H9 (cell line): ENCODE data around the gene CDHR2. TPM values are rescaled to one million over a fixed set of nuclear protein-coding genes. Genes with fewer than 3 reads are reported as not detected.

ENCODE experiments used
- DNase-seq: peaks from one replicate; pipeline ENCODE4 v3.0.0-alpha.2; 2017
- H2AFZ ChIP-seq: one replicate; pipeline ENCODE4 v1.6.1; 2013; ENCODE audit warnings: mild to moderate bottlenecking, low read length, control low read depth, moderate library complexity
- H2AK5ac ChIP-seq: 2 replicates; pipeline ENCODE4 v1.6.1; 2013; ENCODE audit warnings: low read length, control low read depth, mixed read lengths; ENCODE audit not compliant: insufficient read length
- H2BK120ac ChIP-seq: one replicate; pipeline ENCODE4 v1.6.1; 2013; ENCODE audit warnings: low read depth, mild to moderate bottlenecking, low read length, control low read depth, inconsistent platforms; ENCODE audit not compliant: poor library complexity, severe bottlenecking
- H2BK12ac ChIP-seq: 2 replicates; pipeline ENCODE4 v1.6.1; 2013; ENCODE audit warnings: low read length, control low read depth, mixed read lengths, low read depth; ENCODE audit not compliant: insufficient read length
- H2BK15ac ChIP-seq: 2 replicates; pipeline ENCODE4 v1.6.1; 2013; ENCODE audit warnings: low read depth, low read length, control low read depth
- H2BK20ac ChIP-seq: one replicate; pipeline ENCODE4 v1.6.1; 2013; ENCODE audit warnings: low read depth, mild to moderate bottlenecking, low read length, control low read depth, inconsistent platforms; ENCODE audit not compliant: poor library complexity, severe bottlenecking
- H2BK5ac ChIP-seq: 2 replicates; pipeline ENCODE4 v1.6.1; 2013; ENCODE audit warnings: low read length, control low read depth, mixed read lengths; ENCODE audit not compliant: insufficient read length
- H3K14ac ChIP-seq: 2 replicates; pipeline ENCODE4 v1.6.1; 2013; ENCODE audit warnings: low read length, control low read depth; ENCODE audit not compliant: insufficient read depth
- H3K18ac ChIP-seq: 2 replicates; pipeline ENCODE4 v1.6.1; 2013; ENCODE audit warnings: low read depth, mild to moderate bottlenecking, mixed read lengths, low read length, control low read depth; ENCODE audit not compliant: insufficient read length
- H3K23ac ChIP-seq: 2 replicates; pipeline ENCODE4 v1.6.1; 2013; ENCODE audit warnings: low read length, control low read depth, mixed read lengths, low read depth; ENCODE audit not compliant: insufficient read length
- H3K23me2 ChIP-seq: 2 replicates; pipeline ENCODE4 v1.6.1; 2013; ENCODE audit warnings: low read depth, mild to moderate bottlenecking, mixed read lengths, low read length, control low read depth; ENCODE audit not compliant: insufficient read length, poor library complexity, severe bottlenecking
- H3K27ac ChIP-seq: 2 replicates; pipeline ENCODE4 v1.5.1; 2013; ENCODE audit warnings: low read length, control low read depth, mixed read lengths, low read depth; ENCODE audit not compliant: insufficient read length
- H3K27me3 ChIP-seq: 2 replicates; pipeline ENCODE4 v1.6.1; 2013; ENCODE audit warnings: low read length, control low read depth, inconsistent platforms; ENCODE audit not compliant: insufficient read depth
- H3K4ac ChIP-seq: 2 replicates; pipeline ENCODE4 v1.6.1; 2013; ENCODE audit warnings: low read depth, mild to moderate bottlenecking, control low read depth, inconsistent platforms, low read length, moderate library complexity
- H3K4me1 ChIP-seq: 2 replicates; pipeline ENCODE4 v1.6.1; 2013; ENCODE audit warnings: low read length, control low read depth, inconsistent platforms; ENCODE audit not compliant: insufficient read depth
- H3K4me2 ChIP-seq: 2 replicates; pipeline ENCODE4 v1.6.1; 2013; ENCODE audit warnings: low read length, control low read depth, mixed read lengths; ENCODE audit not compliant: insufficient read length, insufficient read depth
- H3K56ac ChIP-seq: 2 replicates; pipeline ENCODE4 v1.6.1; 2013; ENCODE audit warnings: low read depth, mild to moderate bottlenecking, mixed read lengths, low read length, control low read depth; ENCODE audit not compliant: insufficient read length
- H3K79me1 ChIP-seq: 2 replicates; pipeline ENCODE4 v1.6.1; 2013; ENCODE audit warnings: low read depth, mild to moderate bottlenecking, moderate library complexity, low read length, control low read depth, inconsistent platforms; ENCODE audit not compliant: insufficient read depth, poor library complexity, severe bottlenecking
- H3K79me2 ChIP-seq: 2 replicates; pipeline ENCODE4 v1.6.1; 2013; ENCODE audit warnings: low read length, control low read depth, inconsistent platforms; ENCODE audit not compliant: insufficient read depth
- H3K9ac ChIP-seq: 2 replicates; pipeline ENCODE4 v1.6.1; 2013; ENCODE audit warnings: low read length, control low read depth, mixed read lengths; ENCODE audit not compliant: insufficient read length; ENCODE audit errors: extremely low read depth
- H3K9me3 ChIP-seq: one replicate; pipeline ENCODE4 v1.6.1; 2013; ENCODE audit warnings: low read depth, low read length, inconsistent platforms; ENCODE audit not compliant: control insufficient read depth
- H3T11ph ChIP-seq: one replicate; pipeline ENCODE4 v1.6.1; 2013; ENCODE audit warnings: mild to moderate bottlenecking, low read length, control low read depth, inconsistent platforms
- H4K20me1 ChIP-seq: one replicate; pipeline ENCODE4 v1.6.1; 2013; ENCODE audit not compliant: control insufficient read depth, insufficient read length, insufficient read depth
- H4K5ac ChIP-seq: 2 replicates; pipeline ENCODE4 v1.6.1; 2013; ENCODE audit warnings: low read depth, mild to moderate bottlenecking, mixed read lengths, low read length, control low read depth; ENCODE audit not compliant: insufficient read length
- H4K8ac ChIP-seq: replicated peaks from 2 replicates; pipeline ENCODE4 v1.6.1; 2013; ENCODE audit warnings: low read length, control low read depth, mixed read lengths, low read depth; ENCODE audit not compliant: insufficient read length
- H4K91ac ChIP-seq: 2 replicates; pipeline ENCODE4 v1.6.1; 2013; ENCODE audit warnings: low read depth, mild to moderate bottlenecking, moderate library complexity, mixed read lengths, low read length, control low read depth; ENCODE audit not compliant: insufficient read length
- H3K27ac Mint-ChIP-seq, 3 experiments: 2 replicates in 2 of 3; 3 replicates in 1 of 3; pipeline ENCODE4 v1.8.0; 2020 to 2021; ENCODE audit warnings: mixed read lengths in 3 of 3, mild to moderate bottlenecking in 1 of 3, moderate library complexity in 1 of 3
- H3K27me3 Mint-ChIP-seq: 2 replicates; pipeline ENCODE4 v1.8.0; 2021; ENCODE audit warnings: low read depth, mild to moderate bottlenecking, moderate library complexity, mixed read lengths
- H3K36me3 Mint-ChIP-seq, 3 experiments: 2 replicates in 2 of 3; 3 replicates in 1 of 3; pipeline ENCODE4 v1.8.0; 2020 to 2021; ENCODE audit warnings: low read depth in 3 of 3, mixed read lengths in 3 of 3; ENCODE audit not compliant: insufficient read depth in 1 of 3
- H3K4me1 Mint-ChIP-seq, 2 experiments: 2 replicates each; pipeline ENCODE4 v1.8.0; 2020; ENCODE audit warnings: mixed read lengths in 2 of 2
- H3K4me3 Mint-ChIP-seq, 2 experiments: 2 replicates in 1 of 2; 3 replicates in 1 of 2; pipeline ENCODE4 v1.8.0; 2020 to 2021; ENCODE audit warnings: mild to moderate bottlenecking in 2 of 2, mixed read lengths in 2 of 2, moderate library complexity in 1 of 2
- H3K9me3 Mint-ChIP-seq, 2 experiments: 2 replicates in 1 of 2; 3 replicates in 1 of 2; pipeline ENCODE4 v1.8.0; 2020; ENCODE audit warnings: mild to moderate bottlenecking in 2 of 2, mixed read lengths in 2 of 2, moderate library complexity in 1 of 2
- CTCF ChIP-seq: fragments of 200-600 bp; sonication (generic); conservative IDR thresholded peaks from 3 replicates; pipeline ENCODE4 v1.8.0; 2021; ENCODE audit warnings: antibody characterized with exemption, mild to moderate bottlenecking
- WGBS: extraction: QIAGEN DNeasy Blood & Tissue Kit; methylation state at CpG from one replicate; pipeline ENCODE4 v1.1.7; 2013; ENCODE audit warnings: missing lambda C conversion rate, low lambda C conversion rate, mixed read lengths; ENCODE audit not compliant: insufficient read length; ENCODE audit errors: extremely low coverage; 5-methylcytosine and 5-hydroxymethylcytosine counted together
- total RNA-seq: library from RNA; stranded (reverse); gene quantifications from 2 replicates; pipeline ENCODE4 v1.2.1, GENCODE V29; 2021

The CDHR2 gene
- total RNA-seq, 1 experiment from 2014 or later, result 0.90 TPM

DNA sequence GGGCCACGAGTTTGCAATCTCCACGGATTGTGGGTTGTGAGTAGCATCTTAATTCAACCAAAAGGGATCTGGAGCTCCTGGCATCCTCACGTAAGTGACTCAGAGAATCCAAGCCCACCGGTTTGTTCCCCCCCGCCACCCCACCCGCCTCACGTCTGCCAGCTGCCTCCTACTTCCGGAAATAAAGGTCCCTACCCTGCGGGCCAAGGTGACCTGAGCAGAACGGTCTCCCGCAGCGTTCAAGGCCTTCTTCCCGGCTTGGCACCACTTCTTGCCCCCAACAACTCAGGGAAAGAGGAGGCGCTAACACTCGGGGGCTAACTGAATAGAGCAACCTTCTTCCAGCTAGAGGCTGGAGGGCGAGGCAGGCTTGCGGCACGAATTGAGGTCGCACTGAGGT is 69.6 kb downstream of the CDHR2 start:
- Mint-ChIP-seq H3K4me3 (peak overlapping the region in 1 of 2 experiments; percentile 72; a peak in 2 of 5 replicates), H3K27ac (no peak overlapping the region), H3K36me3 (no peaks in the 10 kb centered on the region), H3K9me3 (no peaks in the 10 kb centered on the region), H3K4me1 (peaks cover 6 to 25% of the 10 kb centered on the region in 2 experiments; a peak in 3 of 4 replicates), H3K27me3 (peaks cover 78% of the 10 kb centered on the region)
- Histone ChIP-seq H2BK15ac (no peak overlapping the region), H2AK5ac (no peak overlapping the region), H3K4me1 (no peaks in the 10 kb centered on the region), H4K91ac (no peak overlapping the region), H3K23me2 (peaks cover 6% of the 10 kb centered on the region), H4K5ac (no peak overlapping the region), H3K27ac (no peak overlapping the region), H3K79me1 (no peaks in the 10 kb centered on the region), H3K56ac (no peak overlapping the region), H3K14ac (no peak overlapping the region), H3K4ac (no peak overlapping the region), H2BK120ac (no peak overlapping the region), H3K18ac (no peak overlapping the region), H3K9me3 (no peaks in the 10 kb centered on the region), H2BK5ac (no peak overlapping the region), H4K20me1 (no peaks in the 10 kb centered on the region), H2AFZ (peak overlapping the region; percentile 59), H2BK12ac (no peak overlapping the region), H3K9ac (no peak overlapping the region), H3K23ac (no peak overlapping the region), H3K27me3 (peaks cover 2% of the 10 kb centered on the region; the same call in 1 of the 2 replicates), H3K79me2 (no peaks in the 10 kb centered on the region), H3T11ph (no peak overlapping the region), H2BK20ac (no peak overlapping the region), H3K4me2 (peak overlapping the region; percentile 59), H4K8ac (no peak overlapping the region)
- no CpG with 5 or more reads among the region's 19 CpGs for whole genome bisulfite sequencing
- no peak for TF ChIP-seq CTCF
- DNase-seq, result no peak
